ENCODE measurements around the gene HIPK2. TPM values are rescaled to one million over a fixed set of nuclear protein-coding genes. Genes with fewer than 3 reads are reported as not detected.

Gene HIPK2
- total and polyA plus RNA-seq, 10 of the 15 experiments (the other 5 are each of a cell fraction or from before 2014, with no cell fraction given) = 1.7 to 39.0 (median 9.4) TPM

DNA sequence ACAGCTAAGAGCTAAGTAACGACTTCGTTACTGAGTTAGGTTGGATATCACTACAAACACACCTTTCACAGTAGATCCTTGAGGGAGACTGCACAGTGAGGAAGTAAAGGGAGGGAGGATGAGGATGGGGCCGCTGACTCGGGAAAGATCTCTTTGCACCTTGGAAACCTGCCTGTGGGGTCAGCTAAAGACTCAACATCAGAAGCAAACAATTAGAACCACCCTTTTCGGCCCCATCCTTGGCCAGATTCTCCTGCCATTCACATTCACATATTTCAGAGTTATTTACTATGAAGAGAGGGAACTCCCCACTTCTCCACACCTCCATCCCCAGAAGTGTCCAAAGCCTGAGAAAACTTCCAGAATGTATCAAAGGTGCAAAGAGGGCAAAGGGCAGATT lies 207.2 kb downstream of the HIPK2 start:
- FAIRE-seq = no peak
- Histone ChIP-seq H3K79me2 (ENCODE audit: control insufficient read depth, insufficient read depth, low read length) (no peaks in the 10 kb centered on the region), H3K4me1 (ENCODE audit: control insufficient read depth, insufficient read depth, low read length) (no peaks in the 10 kb centered on the region), H3K9ac (ENCODE audit: control insufficient read depth, insufficient read depth, low read length) (no peak overlapping the region), H3K36me3 (ENCODE audit: control insufficient read depth in 2 of 2, insufficient read depth in 2 of 2, low read length in 1 of 2) (peaks cover 0 to 3% of the 10 kb centered on the region in 2 experiments), H3K9me3 (replicated peaks; ENCODE audit: control insufficient read depth, insufficient read depth, low read length) (no peaks in the 10 kb centered on the region), H2AFZ (ENCODE audit: control insufficient read depth, low read depth, low read length) (no peak overlapping the region), H3K4me3 (no peak overlapping the region), H3K27ac (ENCODE audit: control insufficient read depth, insufficient read depth) (no peak overlapping the region), H3K4me2 (ENCODE audit: control insufficient read depth, insufficient read depth) (no peak overlapping the region), H3K27me3 (replicated peaks in 1 of 2; ENCODE audit: control insufficient read depth in 2 of 2, insufficient read depth in 2 of 2, low read length in 1 of 2) (no peaks in the 10 kb centered on the region), H4K20me1 (ENCODE audit: control insufficient read depth, insufficient read depth) (no peaks in the 10 kb centered on the region)
- POLR2A ChIA-PET = no interaction called here
- TF ChIP-seq POU2F2 (IDR thresholded peaks at IDR 0.05; ENCODE audit: borderline replicate concordance, low read depth, low read length) (no peak), ZNF207 (IDR thresholded peaks at IDR 0.05; ENCODE audit: borderline replicate concordance) (no peak), MTA3 (IDR thresholded peaks at IDR 0.05; ENCODE audit: borderline replicate concordance, low read length) (no peak), SPI1 (IDR thresholded peaks at IDR 0.05; ENCODE audit: borderline replicate concordance, insufficient read depth, low read depth, low read length) (no peak), NFXL1 (IDR thresholded peaks at IDR 0.05; ENCODE audit: borderline replicate concordance) (no peak), ZSCAN29 (IDR thresholded peaks at IDR 0.05) (no peak)
- no TSS peak for BruUV-seq (replicated peaks)
- no peak for ATAC-seq
- WGBS (ENCODE audit: insufficient coverage, insufficient replicate concordance, low lambda C conversion rate, missing lambda C conversion rate) = 90% methylated on average over 5 of the region's 5 CpGs
- in situ Hi-C loops (cut with MboI) = no loop called here
- SMC1A ChIA-PET (ENCODE audit: uncharacterized antibody, unreplicated experiment) = no interaction called here
- RAD21 ChIA-PET (ENCODE audit: unreplicated experiment) = no interaction called here
- DNase-seq (ENCODE audit: low read depth, low spot score) = no peak
- CTCF ChIA-PET = interaction anchor here (1.0 to 1.7 kb wide), 3 partner anchors 13 to 136 kb away, joined by 3 to 4 read pairs (median 3); no protein-coding TSS in a partner anchor
- intact Hi-C loops (cut with micrococcal nuclease; ENCODE audit: unreplicated experiment) = no loop called here

DNA sequence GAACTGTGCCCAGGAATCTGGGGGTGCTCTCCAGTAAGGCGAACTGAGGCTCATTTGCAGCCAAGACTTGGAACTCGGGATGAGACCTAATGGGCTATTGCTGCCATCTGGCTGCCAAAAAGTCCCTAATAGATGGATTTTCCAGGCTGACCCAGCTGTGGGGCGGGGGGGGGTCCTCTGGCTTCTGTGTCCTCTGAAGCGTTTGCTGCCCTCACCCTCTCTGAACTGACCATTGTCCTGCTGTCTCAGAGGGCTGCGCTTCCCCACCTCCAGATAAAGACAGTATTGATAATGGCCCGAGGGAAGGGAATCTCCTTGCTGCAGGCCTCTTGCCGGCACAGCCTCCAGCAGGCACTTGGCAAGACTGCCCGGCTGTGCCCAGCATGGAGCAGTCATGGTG lies 207.7 kb downstream of the HIPK2 start:
- RAD21 ChIA-PET (ENCODE audit: unreplicated experiment) = interaction anchor here (0.7 kb wide), 1 partner anchor 69 kb away, joined by 3 read pairs; no protein-coding TSS in a partner anchor
- Histone ChIP-seq H2AFZ (ENCODE audit: control insufficient read depth, low read depth, low read length) (no peak overlapping the region), H3K9me3 (replicated peaks; ENCODE audit: control insufficient read depth, insufficient read depth, low read length) (no peaks in the 10 kb centered on the region), H3K4me2 (ENCODE audit: control insufficient read depth, insufficient read depth) (no peak overlapping the region), H4K20me1 (ENCODE audit: control insufficient read depth, insufficient read depth) (no peaks in the 10 kb centered on the region), H3K9ac (ENCODE audit: control insufficient read depth, insufficient read depth, low read length) (no peak overlapping the region), H3K27ac (ENCODE audit: control insufficient read depth, insufficient read depth) (no peak overlapping the region), H3K4me3 (no peak overlapping the region), H3K36me3 (ENCODE audit: control insufficient read depth in 2 of 2, insufficient read depth in 2 of 2, low read length in 1 of 2) (peaks cover 0 to 3% of the 10 kb centered on the region in 2 experiments), H3K79me2 (ENCODE audit: control insufficient read depth, insufficient read depth, low read length) (no peaks in the 10 kb centered on the region), H3K4me1 (ENCODE audit: control insufficient read depth, insufficient read depth, low read length) (no peaks in the 10 kb centered on the region), H3K27me3 (replicated peaks in 1 of 2; ENCODE audit: control insufficient read depth in 2 of 2, insufficient read depth in 2 of 2, low read length in 1 of 2) (no peaks in the 10 kb centered on the region)
- SMC1A ChIA-PET (ENCODE audit: uncharacterized antibody, unreplicated experiment) = no interaction called here
- FAIRE-seq (no peak), DNase-seq (ENCODE audit: low read depth, low spot score) (no peak), ATAC-seq (no peak)
- no TSS peak for BruUV-seq (replicated peaks)
- in situ Hi-C loops (cut with MboI) (no loop called here), intact Hi-C loops (cut with micrococcal nuclease; ENCODE audit: unreplicated experiment) (no loop called here)
- POLR2A ChIA-PET = no interaction called here
- CTCF ChIA-PET = interaction anchor here (1.0 to 1.7 kb wide), 3 partner anchors 13 to 135 kb away, joined by 3 to 4 read pairs (median 3); no protein-coding TSS in a partner anchor
- 89% methylated on average over 8 of the region's 8 CpGs for WGBS (ENCODE audit: insufficient coverage, insufficient replicate concordance, low lambda C conversion rate, missing lambda C conversion rate)
- TF ChIP-seq NR2C1 (IDR thresholded peaks at IDR 0.05) (no peak), DPF2 (IDR thresholded peaks at IDR 0.05) (no peak), BRCA1 (IDR thresholded peaks at IDR 0.05; ENCODE audit: low read depth, low read length) (no peak), GABPA (IDR thresholded peaks at IDR 0.05; ENCODE audit: low read depth) (no peak), BMI1 (IDR thresholded peaks at IDR 0.05; ENCODE audit: borderline replicate concordance) (no peak), ZNF24 (IDR thresholded peaks at IDR 0.05) (no peak), YY1 (IDR thresholded peaks at IDR 0.05; ENCODE audit: low read depth, low read length) (no peak)
- TF ChIP-seq, protein P1, sequence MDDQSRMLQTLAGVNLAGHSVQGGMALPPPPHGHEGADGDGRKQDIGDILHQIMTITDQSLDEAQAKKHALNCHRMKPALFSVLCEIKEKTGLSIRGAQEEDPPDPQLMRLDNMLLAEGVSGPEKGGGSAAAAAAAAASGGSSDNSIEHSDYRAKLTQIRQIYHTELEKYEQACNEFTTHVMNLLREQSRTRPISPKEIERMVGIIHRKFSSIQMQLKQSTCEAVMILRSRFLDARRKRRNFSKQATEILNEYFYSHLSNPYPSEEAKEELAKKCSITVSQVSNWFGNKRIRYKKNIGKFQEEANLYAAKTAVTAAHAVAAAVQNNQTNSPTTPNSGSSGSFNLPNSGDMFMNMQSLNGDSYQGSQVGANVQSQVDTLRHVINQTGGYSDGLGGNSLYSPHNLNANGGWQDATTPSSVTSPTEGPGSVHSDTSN (IDR thresholded peaks at IDR 0.05; ENCODE audit: insufficient replicate concordance, low read depth, low read length) = no peak
- TF ChIP-seq, protein P2, sequence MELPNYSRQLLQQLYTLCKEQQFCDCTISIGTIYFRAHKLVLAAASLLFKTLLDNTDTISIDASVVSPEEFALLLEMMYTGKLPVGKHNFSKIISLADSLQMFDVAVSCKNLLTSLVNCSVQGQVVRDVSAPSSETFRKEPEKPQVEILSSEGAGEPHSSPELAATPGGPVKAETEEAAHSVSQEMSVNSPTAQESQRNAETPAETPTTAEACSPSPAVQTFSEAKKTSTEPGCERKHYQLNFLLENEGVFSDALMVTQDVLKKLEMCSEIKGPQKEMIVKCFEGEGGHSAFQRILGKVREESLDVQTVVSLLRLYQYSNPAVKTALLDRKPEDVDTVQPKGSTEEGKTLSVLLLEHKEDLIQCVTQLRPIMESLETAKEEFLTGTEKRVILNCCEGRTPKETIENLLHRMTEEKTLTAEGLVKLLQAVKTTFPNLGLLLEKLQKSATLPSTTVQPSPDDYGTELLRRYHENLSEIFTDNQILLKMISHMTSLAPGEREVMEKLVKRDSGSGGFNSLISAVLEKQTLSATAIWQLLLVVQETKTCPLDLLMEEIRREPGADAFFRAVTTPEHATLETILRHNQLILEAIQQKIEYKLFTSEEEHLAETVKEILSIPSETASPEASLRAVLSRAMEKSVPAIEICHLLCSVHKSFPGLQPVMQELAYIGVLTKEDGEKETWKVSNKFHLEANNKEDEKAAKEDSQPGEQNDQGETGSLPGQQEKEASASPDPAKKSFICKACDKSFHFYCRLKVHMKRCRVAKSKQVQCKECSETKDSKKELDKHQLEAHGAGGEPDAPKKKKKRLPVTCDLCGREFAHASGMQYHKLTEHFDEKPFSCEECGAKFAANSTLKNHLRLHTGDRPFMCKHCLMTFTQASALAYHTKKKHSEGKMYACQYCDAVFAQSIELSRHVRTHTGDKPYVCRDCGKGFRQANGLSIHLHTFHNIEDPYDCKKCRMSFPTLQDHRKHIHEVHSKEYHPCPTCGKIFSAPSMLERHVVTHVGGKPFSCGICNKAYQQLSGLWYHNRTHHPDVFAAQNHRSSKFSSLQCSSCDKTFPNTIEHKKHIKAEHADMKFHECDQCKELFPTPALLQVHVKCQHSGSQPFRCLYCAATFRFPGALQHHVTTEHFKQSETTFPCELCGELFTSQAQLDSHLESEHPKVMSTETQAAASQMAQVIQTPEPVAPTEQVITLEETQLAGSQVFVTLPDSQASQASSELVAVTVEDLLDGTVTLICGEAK (IDR thresholded peaks at IDR 0.05; ENCODE audit: borderline replicate concordance) = no peak

All from GM12878 (cell line).